ENCODE data around the gene TSGA10IP.

TSGA10IP gene

GRCh38 chr11:66004186-66004585 is 58.9 kb downstream of the TSGA10IP start:
- no peak for DNase-seq (ENCODE audit: low read depth in 2 of 2)

GRCh38 chr11:66006134-66006890 is 61.0 kb downstream of the TSGA10IP start:
- DNase-seq (ENCODE audit: low read depth in 2 of 2) = no peak

- no peak for DNase-seq (ENCODE audit: low read depth in 2 of 2)
These were observed 61.6 kb downstream of the TSGA10IP start for GRCh38 chr11:66006891-66007176.

- no peak for DNase-seq (ENCODE audit: low read depth in 2 of 2)
These were observed 61.9 kb downstream of the TSGA10IP start for GRCh38 chr11:66007201-66007634.

- DNase-seq (ENCODE audit: low read depth in 2 of 2) = no peak
These were observed 62.8 kb downstream of the TSGA10IP start for GRCh38 chr11:66008095-66008467.

- no peak for DNase-seq (ENCODE audit: low read depth in 2 of 2)
These were observed 63.3 kb downstream of the TSGA10IP start for GRCh38 chr11:66008468-66009101.

All from fibroblast of skin of left quadriceps (primary cell).